NCI-H2107 treated with DMSO at 0.1 percent for 48 hours (cell line): ENCODE results near the gene SPTBN1.

ENCODE experiments used
- DNase-seq: peaks from one replicate; lab custom pipeline; 2025; ENCODE audit not compliant: unreplicated experiment; lab: John Stamatoyannopoulos, UW

Gene SPTBN1

GRCh38 chr2:54455563-54456361 lies at the start of gene SPTBN1:
Gene SPTBN1, plus strand, starts transcription at chr2:54456327. Its CDS starts 70,092 bp downstream, at chr2:54526419.
- DNase-seq: no peak

DNA sequence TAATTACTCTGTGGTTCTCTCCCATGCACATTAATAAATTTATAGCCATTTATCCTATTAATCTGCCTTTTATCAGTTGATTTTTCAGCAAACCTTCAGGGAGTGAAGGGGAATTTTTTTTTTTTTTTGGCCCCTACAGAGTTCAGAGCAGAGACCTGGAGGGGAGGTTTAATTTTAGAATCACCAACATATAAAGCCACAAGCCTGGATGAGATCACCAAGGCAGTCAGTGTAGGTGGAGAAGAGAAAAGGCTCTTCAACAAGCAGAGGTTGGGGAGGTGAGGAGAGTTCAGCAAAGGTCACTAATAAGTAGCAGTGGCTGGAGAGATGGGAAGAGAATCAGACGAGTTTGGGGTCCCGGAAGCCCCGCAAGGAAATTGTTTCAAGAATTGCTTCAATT lies 48.4 kb upstream of the SPTBN1 start:
- DNase-seq: no peak

DNA sequence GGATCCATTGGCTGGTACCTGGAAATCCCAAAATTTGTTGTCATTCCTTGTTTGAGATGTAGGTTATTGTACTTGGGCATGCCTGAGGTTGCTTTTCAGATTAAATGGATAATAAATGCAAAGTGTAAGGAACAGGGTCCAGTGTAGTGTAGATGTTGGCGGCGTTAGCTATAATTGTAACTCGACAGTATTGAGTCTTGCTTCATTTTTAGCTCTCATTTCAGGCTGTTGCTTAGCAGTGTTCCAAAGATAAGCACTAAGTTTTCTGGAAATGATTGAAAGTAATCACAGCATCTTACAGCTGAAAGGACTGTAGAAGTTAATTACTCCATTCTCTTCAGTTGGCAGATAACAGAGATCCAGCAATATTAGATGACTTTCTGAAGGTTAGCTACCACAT lies 47.8 kb upstream of the SPTBN1 start:
- no peak for DNase-seq

DNA sequence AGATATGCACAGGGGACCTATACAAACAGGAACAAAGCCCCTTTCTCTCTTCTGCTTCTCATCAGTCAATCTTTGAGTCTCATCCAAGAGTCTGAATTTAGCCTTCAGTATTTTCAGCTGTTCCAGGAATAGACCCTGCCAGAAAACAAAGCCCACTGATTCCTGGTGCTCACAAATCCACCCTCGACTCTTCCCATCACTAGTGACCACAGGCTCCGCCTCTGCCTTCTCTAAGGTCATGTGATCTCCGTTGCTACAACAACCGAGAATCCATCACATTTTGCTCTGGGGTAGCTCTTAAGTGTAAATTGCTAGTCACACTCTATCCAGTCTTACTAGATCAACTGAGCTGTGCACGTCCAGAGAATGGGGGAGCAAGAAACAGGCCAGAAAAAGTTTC lies 46.4 kb upstream of the SPTBN1 start:
- DNase-seq: no peak

GRCh38 chr2:54411801-54412354 lies 44.2 kb upstream of the SPTBN1 start:
- DNase-seq: no peak

- DNase-seq: no peak
These were observed 39.8 kb upstream of the SPTBN1 start for GRCh38 chr2:54416166-54416813.

GRCh38 chr2:54416938-54417337 lies 39.2 kb upstream of the SPTBN1 start:
- DNase-seq: no peak

GRCh38 chr2:54417577-54417976 lies 38.5 kb upstream of the SPTBN1 start:
- no peak for DNase-seq

DNA sequence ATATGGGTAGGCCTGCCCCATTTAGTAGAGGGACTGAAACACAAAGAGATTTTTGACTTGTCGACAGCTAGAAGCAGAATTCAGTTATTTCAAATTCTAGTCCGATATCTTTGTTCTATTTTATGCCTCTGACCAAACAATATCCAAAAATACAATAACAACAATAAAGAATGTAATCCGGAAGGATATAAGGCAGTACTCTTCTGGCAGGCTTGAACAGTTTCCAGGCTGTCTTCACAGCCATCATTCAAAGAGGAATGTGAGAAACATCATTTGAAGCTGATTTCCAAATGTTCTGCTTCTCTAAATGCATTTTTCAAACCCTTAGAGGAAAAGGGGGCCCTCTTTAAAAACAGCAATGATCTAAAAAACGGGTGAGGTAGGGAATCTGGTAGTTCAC lies 36.7 kb upstream of the SPTBN1 start:
- DNase-seq: no peak

DNA sequence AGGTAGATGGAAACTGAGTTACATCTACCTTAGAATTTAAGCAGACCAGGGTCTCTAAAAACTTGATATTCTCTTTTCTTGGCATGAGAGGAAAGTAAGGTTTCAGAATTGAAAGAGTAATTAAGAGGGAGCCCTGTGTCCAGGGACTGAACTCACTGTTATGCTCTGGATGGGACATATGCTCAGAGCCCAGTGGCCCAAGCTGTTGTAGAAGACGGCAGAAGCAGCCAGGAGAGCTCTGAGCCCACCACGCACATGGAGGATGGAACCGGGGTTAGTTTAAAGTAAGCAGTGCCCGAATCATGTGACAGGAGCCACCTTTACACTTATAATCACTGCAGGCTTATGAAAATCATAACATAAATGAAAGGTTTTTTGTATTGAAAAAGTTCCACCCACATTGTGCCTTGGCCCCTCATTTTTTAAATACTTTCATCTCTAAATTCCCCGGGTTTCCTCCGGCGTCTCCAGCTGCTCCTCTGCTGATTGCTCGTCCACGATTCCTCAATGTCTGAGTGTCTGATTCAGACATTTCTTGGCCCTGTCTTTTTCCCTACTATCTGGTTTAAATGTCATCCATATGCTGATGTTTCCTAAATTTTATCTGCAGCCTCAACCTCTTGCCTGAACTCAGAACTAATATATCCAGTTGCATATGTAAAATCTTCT lies 36.1 kb upstream of the SPTBN1 start:
- no peak for DNase-seq

DNA sequence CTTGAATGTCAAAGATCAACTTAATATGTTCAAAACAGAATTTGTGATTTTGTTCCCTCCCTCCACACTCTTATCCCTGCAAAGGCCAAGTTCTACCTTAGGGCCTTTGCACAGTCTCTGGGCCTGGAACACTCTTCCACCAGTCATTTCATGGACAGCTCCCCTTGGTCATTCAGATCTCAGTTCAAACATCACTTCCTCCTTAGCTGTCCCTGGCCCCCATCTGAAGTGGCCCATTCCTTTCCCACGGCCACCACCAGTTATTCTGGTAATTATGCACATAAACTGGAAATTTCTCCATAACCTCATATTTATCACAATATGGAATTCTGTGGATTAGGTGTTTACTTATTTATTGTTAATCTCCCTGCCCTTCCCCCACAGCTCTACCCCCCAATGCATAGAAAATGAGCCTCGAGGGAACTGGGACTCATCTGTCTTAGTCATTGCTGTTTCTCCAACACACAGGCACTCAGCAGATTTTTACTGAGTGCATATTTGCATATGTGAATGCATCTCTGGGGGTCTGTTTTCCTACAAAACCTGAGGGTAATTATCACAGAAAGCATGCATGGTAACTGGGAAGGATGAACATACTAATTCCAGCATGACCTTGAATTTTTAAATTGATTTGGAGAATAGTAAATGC lies 35.5 kb upstream of the SPTBN1 start:
- no peak for DNase-seq

GRCh38 chr2:54422072-54422581 lies 34.0 kb upstream of the SPTBN1 start:
- DNase-seq: no peak

DNA sequence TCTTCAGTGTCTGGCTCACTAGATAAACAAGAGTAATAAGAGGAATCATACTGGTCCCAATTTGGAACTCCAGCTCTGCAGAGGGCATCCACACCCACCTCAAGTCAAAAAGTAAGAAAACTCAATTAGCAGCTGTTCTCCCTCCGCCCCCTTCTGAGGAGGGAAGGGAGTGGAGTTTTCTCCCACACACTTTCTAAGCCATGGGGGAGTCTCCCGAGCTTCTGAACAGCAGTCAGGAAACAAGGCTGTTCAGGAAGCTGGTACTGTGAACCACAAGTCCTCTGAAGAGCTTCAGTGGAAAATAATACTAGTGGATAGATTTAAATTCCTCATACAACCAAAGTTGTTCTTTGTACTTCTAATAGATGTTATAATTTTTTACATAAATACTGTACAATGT lies 32.9 kb upstream of the SPTBN1 start:
- no peak for DNase-seq

DNA sequence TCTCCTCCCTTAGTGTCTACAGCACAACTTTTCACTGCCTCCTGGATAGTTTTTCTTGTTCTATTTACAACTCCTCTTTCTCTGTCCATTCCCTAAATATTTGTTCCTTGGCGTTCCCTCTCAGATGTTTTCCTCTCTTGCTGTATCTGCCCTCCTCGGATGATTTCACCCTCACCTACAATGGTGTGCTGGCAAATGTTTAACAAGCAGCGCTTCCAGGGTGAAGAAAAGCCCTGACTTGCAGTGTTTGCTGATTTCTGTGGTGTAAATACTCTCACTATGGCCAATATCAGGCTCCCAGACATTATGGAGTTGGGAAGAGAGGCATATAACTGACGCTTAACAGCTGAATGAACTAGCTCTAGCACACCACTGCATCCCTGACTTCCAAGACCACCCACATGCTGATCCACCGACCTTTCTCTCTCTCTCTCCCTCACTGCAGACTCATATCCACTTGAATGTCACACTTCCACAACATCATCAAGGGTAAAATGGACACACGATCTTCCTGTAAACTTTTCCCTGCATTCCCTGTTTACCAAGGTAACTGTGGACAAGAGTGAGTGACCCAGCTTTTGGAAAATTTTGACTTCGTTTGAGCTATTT lies 31.5 kb upstream of the SPTBN1 start:
- DNase-seq: no peak

DNA sequence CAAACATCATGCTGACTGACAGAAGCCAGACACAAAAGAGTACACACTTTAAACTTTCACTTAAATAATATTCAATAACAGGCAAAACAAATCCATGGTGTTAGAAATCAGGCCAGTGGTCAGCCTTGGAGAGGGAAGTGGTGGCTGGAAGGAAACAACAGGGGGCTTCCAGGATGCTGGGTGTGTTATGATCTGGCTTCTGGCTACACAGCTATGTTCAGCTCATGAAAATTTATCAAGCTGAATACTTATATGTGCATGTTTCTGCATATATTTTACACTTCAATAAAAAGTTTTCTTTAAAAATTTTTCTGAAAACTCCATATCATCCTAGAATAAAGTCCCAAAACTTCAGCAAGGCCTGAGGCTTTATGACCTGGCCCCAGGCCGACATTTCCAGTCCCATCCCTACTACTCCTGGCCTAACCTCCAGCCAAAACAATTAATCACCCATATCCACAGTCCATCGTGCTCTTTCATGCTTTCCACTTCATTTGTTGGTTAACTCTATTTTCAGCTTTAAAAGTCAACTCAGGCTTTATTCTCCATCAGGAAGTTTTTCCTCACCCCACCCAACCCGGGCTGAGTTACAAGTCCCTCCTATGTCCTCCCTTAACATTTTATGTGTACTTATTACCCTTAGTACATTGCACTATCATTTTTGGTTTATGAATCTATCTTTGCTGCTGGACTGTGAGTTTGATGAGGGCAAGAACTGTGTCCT lies 27.9 kb upstream of the SPTBN1 start:
- DNase-seq: no peak

DNA sequence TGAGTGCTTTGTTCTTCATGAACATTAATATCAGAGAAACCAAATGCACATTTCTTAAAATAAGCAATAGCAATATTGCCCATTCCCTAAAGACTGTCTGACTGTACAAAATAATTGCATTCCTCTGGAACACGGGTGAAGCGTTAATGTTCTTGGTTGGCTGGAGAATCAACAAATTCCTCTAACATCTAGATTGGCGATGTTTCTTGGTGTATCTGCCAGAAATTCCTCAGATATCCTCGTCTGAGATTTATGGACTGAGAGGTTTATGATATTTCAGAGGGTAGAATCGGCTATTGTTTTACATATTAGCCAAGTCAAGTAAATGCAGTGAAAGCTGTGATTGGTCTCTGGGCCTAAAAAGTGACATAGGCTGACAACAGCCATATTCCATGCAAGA lies 27.1 kb upstream of the SPTBN1 start:
- DNase-seq: no peak

DNA sequence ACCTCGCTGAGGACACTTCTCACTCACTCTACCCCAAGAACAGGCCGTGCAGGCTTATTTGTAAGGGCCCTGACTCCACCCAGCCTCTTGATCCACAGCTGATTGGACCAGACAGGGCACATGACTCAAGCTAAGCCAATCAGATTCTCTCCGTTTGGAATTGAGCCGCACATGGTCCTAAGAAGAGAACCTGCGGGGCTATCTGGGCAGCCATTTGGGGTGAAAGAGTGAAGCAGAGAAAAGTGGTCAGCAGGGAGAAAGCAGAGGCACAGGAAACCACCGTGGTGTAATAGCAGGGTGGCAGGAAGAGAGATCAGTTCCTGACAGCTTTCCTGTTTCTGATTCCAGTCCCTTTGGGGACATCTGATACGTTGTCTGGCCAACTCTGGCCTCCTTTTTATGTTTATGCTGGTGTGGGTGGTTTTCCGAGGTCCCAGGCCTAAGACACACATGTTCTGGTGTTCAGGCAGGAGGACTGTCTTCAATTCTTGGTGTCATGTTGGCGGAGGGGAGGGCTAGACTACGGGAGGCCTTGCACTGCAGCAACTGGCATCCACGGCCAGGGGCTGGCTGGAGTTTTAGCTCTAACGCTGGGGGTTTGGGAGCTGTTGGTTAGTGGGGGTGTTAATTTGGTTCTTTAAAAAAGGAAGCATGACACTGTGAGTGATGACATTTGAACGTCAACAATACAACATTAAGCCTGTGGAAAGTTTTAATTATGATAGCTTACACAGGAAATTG lies 26.1 kb upstream of the SPTBN1 start:
- DNase-seq: no peak

DNA sequence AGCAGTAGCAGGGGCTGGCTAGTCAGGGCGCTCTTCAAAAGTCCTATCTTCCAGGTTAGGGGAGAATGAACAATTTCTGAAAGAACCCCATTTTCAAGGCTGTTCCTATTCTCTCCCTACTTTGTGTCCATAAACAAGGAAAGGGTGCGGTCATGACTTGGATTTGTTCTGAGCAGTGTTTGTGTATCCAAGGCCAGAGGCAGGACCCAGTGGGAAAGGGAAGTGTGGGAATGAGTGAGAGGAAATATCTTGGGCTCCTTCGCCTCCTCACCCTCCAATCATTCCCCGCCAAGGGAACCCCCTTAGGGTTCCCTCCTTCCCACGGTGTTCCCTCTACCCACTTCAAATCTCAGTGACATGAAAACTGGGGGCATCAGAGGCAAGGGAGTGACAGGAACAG lies 25.5 kb upstream of the SPTBN1 start:
- DNase-seq: no peak

DNA sequence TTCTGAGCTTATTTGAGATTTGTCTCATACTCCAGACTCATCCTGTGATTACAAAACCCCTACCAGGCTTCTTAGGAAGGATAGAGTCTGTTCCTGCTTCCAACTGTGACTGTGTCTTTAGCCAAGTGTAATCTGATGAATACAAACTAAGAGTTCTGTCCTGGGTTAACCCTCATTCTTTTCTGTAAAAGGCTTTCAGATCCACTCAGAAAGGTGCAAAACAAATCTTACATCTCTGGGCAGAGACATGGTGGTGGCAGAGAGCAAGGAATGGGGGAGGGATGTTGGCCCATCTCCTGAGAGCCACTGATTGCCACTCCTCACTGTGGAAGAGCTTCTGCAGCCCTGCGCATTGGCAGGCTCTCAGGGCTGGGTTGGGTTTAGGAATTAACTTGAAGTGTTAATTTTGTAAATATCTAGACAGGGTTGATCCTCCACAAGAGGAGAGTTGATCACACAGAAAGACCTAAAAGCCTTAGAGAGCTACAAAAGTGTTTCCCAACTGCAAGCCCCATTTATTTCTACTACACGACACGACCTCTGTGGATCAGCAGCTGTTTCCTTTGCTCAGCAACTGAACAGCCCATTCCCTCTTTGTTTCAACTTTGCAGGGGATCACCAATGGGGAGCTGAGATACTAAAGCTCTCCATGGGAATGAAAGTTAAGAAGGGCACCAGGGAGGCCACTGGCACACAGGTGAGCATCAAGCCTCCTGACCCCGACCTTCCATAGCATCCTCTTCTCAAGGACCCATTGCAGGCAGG lies 23.7 kb upstream of the SPTBN1 start:
- no peak for DNase-seq
